H1 (cell line): Measurements from ENCODE around the gene PGK1. TPM values are rescaled to one million over a fixed set of nuclear protein-coding genes. Genes with fewer than 3 reads are reported as not detected.
"Not testable (repeated sequence)": the region's sequence is repeated elsewhere in the genome, so short reads cannot be mapped to it uniquely, and the experiment has no call there.

Source experiments
- CTCF ChIA-PET: fragments of 300-600 bp; sonication (Branson Sonifier 250); formaldehyde crosslinking; loops from one replicate; lab custom pipeline; 2021; ENCODE audit not compliant: partially characterized antibody; lab: Charles Lee
- POLR2A ChIA-PET: fragments of 300-600 bp; sonication (Branson Sonifier 250); formaldehyde crosslinking; loops from one replicate; lab custom pipeline; 2021; ENCODE audit warnings: inconsistent platforms; ENCODE audit not compliant: partially characterized antibody; lab: Charles Lee
- DNase-seq, 2 experiments: peaks; one replicate each; pipeline versions ENCODE4 v3.0.0 to v3.0.0-alpha.2; 2010 to 2022; ENCODE audit warnings: low spot score in 2 of 2, low read depth in 1 of 2, mixed read lengths in 1 of 2
- FAIRE-seq: peaks from 2 replicates; lab custom pipeline; 2011; peaks lifted over from hg19 to GRCh38; lab: Jason Lieb, UNC
- H2AFZ ChIP-seq: 2 replicates; pipeline ENCODE4 v1.8.1; 2012; ENCODE audit warnings: low read length, inconsistent platforms
- H2AK5ac ChIP-seq: 2 replicates; pipeline ENCODE4 v1.6.1; 2013; ENCODE audit warnings: low read depth, low read length
- H2BK120ac ChIP-seq: replicated peaks from 2 replicates; pipeline ENCODE3; 2013; ENCODE audit warnings: low read depth, low read length, inconsistent platforms
- H2BK12ac ChIP-seq: 2 replicates; pipeline ENCODE4 v1.6.1; 2013; ENCODE audit warnings: low read depth, low read length
- H2BK15ac ChIP-seq: 2 replicates; pipeline ENCODE4 v1.6.1; 2013; ENCODE audit warnings: low read length
- H2BK20ac ChIP-seq: 2 replicates; pipeline ENCODE4 v1.6.1; 2013; ENCODE audit warnings: low read length
- H2BK5ac ChIP-seq: 2 replicates; pipeline ENCODE4 v1.6.1; 2013; ENCODE audit warnings: low read depth, low read length
- H3K14ac ChIP-seq: 2 replicates; pipeline ENCODE4 v1.6.1; 2013; ENCODE audit warnings: inconsistent platforms; ENCODE audit not compliant: insufficient read length
- H3K18ac ChIP-seq: 2 replicates; pipeline ENCODE4 v1.6.1; 2013; ENCODE audit warnings: low read length; ENCODE audit errors: extremely low read depth
- H3K23ac ChIP-seq: 2 replicates; pipeline ENCODE4 v1.6.1; 2013; ENCODE audit warnings: inconsistent platforms; ENCODE audit not compliant: insufficient read length
- H3K23me2 ChIP-seq: 2 replicates; pipeline ENCODE4 v1.6.1; 2013; ENCODE audit warnings: low read depth, low read length
- H3K27ac ChIP-seq: 2 replicates; pipeline ENCODE4 v1.6.1; 2011; ENCODE audit warnings: low read depth, low read length, inconsistent platforms
- H3K27me3 ChIP-seq, 4 experiments: replicated peaks in 1 of 4; 1 replicate in 1 of 4; 2 replicates in 3 of 4; pipeline versions ENCODE4 v1.6.1 to v1.8.1; 2011 to 2013; ENCODE audit warnings: low read length in 3 of 4, mild to moderate bottlenecking in 3 of 4, inconsistent platforms in 2 of 4, mixed read lengths in 2 of 4, moderate library complexity in 1 of 4; ENCODE audit not compliant: control insufficient read depth in 3 of 4, insufficient read depth in 3 of 4; ENCODE audit errors: extremely low read depth in 1 of 4
- H3K36me3 ChIP-seq, 4 experiments: 2 replicates each; pipeline versions ENCODE4 v1.6.1 to v1.8.1; 2011 to 2013; ENCODE audit warnings: mild to moderate bottlenecking in 4 of 4, low read length in 3 of 4, moderate library complexity in 2 of 4, control low read depth in 1 of 4, inconsistent platforms in 1 of 4; ENCODE audit not compliant: insufficient read depth in 4 of 4, control insufficient read depth in 2 of 4
- H3K4ac ChIP-seq: replicated peaks from 2 replicates; pipeline ENCODE3; 2013; ENCODE audit warnings: low read length, low read depth, mixed read lengths, inconsistent platforms; ENCODE audit not compliant: insufficient read length
- H3K4me1 ChIP-seq, 4 experiments: replicated peaks in 1 of 4; 1 replicate in 1 of 4; 2 replicates in 3 of 4; pipeline versions ENCODE4 v1.6.1 to v1.8.1; 2011 to 2013; ENCODE audit warnings: low read length in 3 of 4, inconsistent platforms in 2 of 4, mixed read lengths in 1 of 4; ENCODE audit not compliant: insufficient read depth in 4 of 4, control insufficient read depth in 3 of 4
- H3K4me2 ChIP-seq, 2 experiments: 2 replicates each; pipeline versions ENCODE4 v1.6.1 to v1.8.1; 2011 to 2013; ENCODE audit warnings: low read depth in 2 of 2, low read length in 2 of 2, control low read depth in 1 of 2, inconsistent platforms in 1 of 2, mild to moderate bottlenecking in 1 of 2; ENCODE audit not compliant: insufficient read depth in 1 of 2
- H3K4me3 ChIP-seq, 4 experiments: fragments of 200-600, 300-600 bp in 1 of 4; sonication (generic), shearing (Covaris generic), sonication (Bioruptor Twin) in 1 of 4; 2 replicates each; pipeline versions ENCODE4 v1.5.1 to v1.8.1; 2011 to 2016; ENCODE audit warnings: low read length in 4 of 4, low read depth in 3 of 4, control low read depth in 2 of 4, inconsistent platforms in 2 of 4, mild to moderate bottlenecking in 2 of 4, mixed read lengths in 1 of 4, moderate library complexity in 1 of 4; ENCODE audit not compliant: insufficient read depth in 2 of 4; ENCODE audit errors: extremely low read depth in 1 of 4
- H3K56ac ChIP-seq: replicated peaks from 2 replicates; pipeline ENCODE3; 2013; ENCODE audit warnings: low read depth, mild to moderate bottlenecking, mixed read lengths, low read length, inconsistent platforms; ENCODE audit not compliant: insufficient read length
- H3K79me1 ChIP-seq: 2 replicates; pipeline ENCODE4 v1.6.1; 2013; ENCODE audit warnings: low read depth, low read length, control low read depth
- H3K79me2 ChIP-seq, 2 experiments: 2 replicates each; pipeline versions ENCODE4 v1.6.1 to v1.8.1; 2012 to 2013; ENCODE audit warnings: low read length in 2 of 2, mild to moderate bottlenecking in 2 of 2, inconsistent platforms in 1 of 2; ENCODE audit not compliant: insufficient read depth in 2 of 2, control insufficient read depth in 1 of 2
- H3K9ac ChIP-seq, 4 experiments: replicated peaks in 1 of 4; 1 replicate in 1 of 4; 2 replicates in 3 of 4; pipeline versions ENCODE4 v1.6.1 to v1.8.1; 2011 to 2013; ENCODE audit warnings: low read depth in 3 of 4, low read length in 3 of 4, control low read depth in 2 of 4, mild to moderate bottlenecking in 2 of 4, moderate library complexity in 2 of 4, inconsistent platforms in 1 of 4; ENCODE audit errors: extremely low read depth in 1 of 4
- H3K9me3 ChIP-seq, 2 experiments: 2 replicates each; pipeline versions ENCODE4 v1.6.1 to v1.8.1; 2012 to 2013; ENCODE audit warnings: mild to moderate bottlenecking in 2 of 2, moderate library complexity in 2 of 2, control low read depth in 1 of 2, inconsistent platforms in 1 of 2, low read depth in 1 of 2, low read length in 1 of 2, mixed read lengths in 1 of 2; ENCODE audit not compliant: insufficient read depth in 2 of 2
- H4K20me1 ChIP-seq, 2 experiments: replicated peaks in 1 of 2; 2 replicates each; pipeline versions ENCODE3 to v1.8.1; 2011 to 2013; ENCODE audit warnings: inconsistent platforms in 2 of 2, low read length in 2 of 2, mild to moderate bottlenecking in 1 of 2; ENCODE audit not compliant: insufficient read depth in 2 of 2, control insufficient read depth in 1 of 2
- H4K5ac ChIP-seq: 2 replicates; pipeline ENCODE4 v1.6.1; 2013; ENCODE audit warnings: low read length, low read depth, mixed read lengths, inconsistent platforms; ENCODE audit not compliant: insufficient read length
- H4K8ac ChIP-seq: 2 replicates; pipeline ENCODE4 v1.8.0; 2013; ENCODE audit warnings: mild to moderate bottlenecking, moderate library complexity, low read length, inconsistent platforms; ENCODE audit not compliant: insufficient read depth; ENCODE audit errors: extremely low read depth
- H4K91ac ChIP-seq: replicated peaks from 2 replicates; pipeline ENCODE3; 2013; ENCODE audit warnings: low read length, mixed read lengths, inconsistent platforms; ENCODE audit not compliant: insufficient read length
- WGBS, 2 experiments: shearing (Covaris generic) in 1 of 2; methylation state at CpG; one replicate each; pipeline versions ENCODE4 v1.1.6 to v1.1.7; 2013 to 2015; ENCODE audit warnings: low lambda C conversion rate in 2 of 2, mixed read lengths in 2 of 2, inconsistent platforms in 1 of 2, low coverage in 1 of 2, missing lambda C conversion rate in 1 of 2; ENCODE audit not compliant: insufficient replicate concordance in 2 of 2, insufficient coverage in 1 of 2, insufficient read length in 1 of 2; ENCODE audit errors: extremely low coverage in 1 of 2, missing lambda C conversion rate in 1 of 2; 5-methylcytosine and 5-hydroxymethylcytosine counted together
- polyA plus RNA-seq, 7 experiments: library from polyadenylated mRNA; depleted of rRNA in 3 of 7; stranded (reverse) in 5 of 7; unstranded in 2 of 7; fragments of >200 nt in 5 of 7; fragments of 200-250 nt in 2 of 7; gene quantifications; 1 replicate in 5 of 7; 2 replicates in 1 of 7; 4 replicates in 1 of 7; pipeline versions ENCODE4 v1.2.1 to v1.2.3, GENCODE V29; 2011 to 2013; ENCODE audit warnings: missing spikeins in 2 of 7, mixed read lengths in 2 of 7
- total RNA-seq: library from RNA; stranded (reverse); fragmentation: NEBNext Ultra II Directional; extraction: Animal tissue kit (Norgen Biotek cat#: 25700); gene quantifications from 2 replicates; pipeline ENCODE4 v1.2.1, GENCODE V29; 2021

The PGK1 gene
- total and polyA plus RNA-seq, 2 of the 8 experiments (the other 6 are each of a cell fraction or from before 2014, with no cell fraction given), result 328 to 427 TPM

- H3K79me1 ChIP-seq, H3K56ac ChIP-seq, H3K9ac ChIP-seq, H3K23ac ChIP-seq, H3K9me3 ChIP-seq, H2BK120ac ChIP-seq, H3K23me2 ChIP-seq, H2BK5ac ChIP-seq, H2AFZ ChIP-seq, H3K4me3 ChIP-seq, H3K27me3 ChIP-seq, H4K20me1 ChIP-seq, H2BK15ac ChIP-seq, H2BK20ac ChIP-seq, H4K8ac ChIP-seq, H2BK12ac ChIP-seq, H2AK5ac ChIP-seq, POLR2A ChIA-PET, H3K14ac ChIP-seq, H3K4me2 ChIP-seq, H4K91ac ChIP-seq, H3K18ac ChIP-seq, H4K5ac ChIP-seq, H3K27ac ChIP-seq, H3K4me1 ChIP-seq, H3K79me2 ChIP-seq, H3K36me3 ChIP-seq, H3K4ac ChIP-seq, FAIRE-seq, DNase-seq, CTCF ChIA-PET: not testable (repeated sequence)
- WGBS, 2 experiments, result 100% methylated on average over 2 of the region's 4 CpGs; no CpG with 5 or more reads in 1 of the 2 experiments
Observed at GRCh38 chrX:78163175-78163574, 59.1 kb downstream of the PGK1 start.
